GM23248 (cell line): ENCODE measurements around the gene SEMA7A. TPM values are rescaled to one million over a fixed set of nuclear protein-coding genes. Genes with fewer than 3 reads are reported as not detected.
A peak's percentile ranks its signal among the peaks of the same experiment; 100 is the strongest.

Source experiments
- DNase-seq: peaks from one replicate; pipeline ENCODE4 v3.0.0-alpha.2; 2015
- H2AFZ ChIP-seq: fragments of 200-600 bp; sonication (generic); 2 replicates; pipeline ENCODE4 v1.6.1; 2016; ENCODE audit warnings: antibody characterized with exemption
- H3F3A ChIP-seq: fragments of 200-600 bp; sonication (generic); 2 replicates; pipeline ENCODE4 v1.6.1; 2016; ENCODE audit warnings: mild to moderate bottlenecking, antibody characterized with exemption, mixed run types; ENCODE audit not compliant: insufficient read depth
- H3K27ac ChIP-seq: fragments of 200-600 bp; sonication (generic); 2 replicates; pipeline ENCODE4 v1.5.1; 2016; ENCODE audit warnings: mild to moderate bottlenecking
- H3K27me3 ChIP-seq: fragments of 200-600 bp; sonication (generic); replicated peaks from 2 replicates; pipeline ENCODE4 v1.6.1; 2016; ENCODE audit warnings: mild to moderate bottlenecking; ENCODE audit not compliant: insufficient read depth
- H3K36me3 ChIP-seq: fragments of 200-600 bp; sonication (generic); 2 replicates; pipeline ENCODE4 v1.6.1; 2016; ENCODE audit warnings: low read depth, mild to moderate bottlenecking
- H3K4me1 ChIP-seq: fragments of 200-600 bp; sonication (generic); 2 replicates; pipeline ENCODE4 v1.6.1; 2016; ENCODE audit warnings: mild to moderate bottlenecking; ENCODE audit not compliant: insufficient read depth
- H3K4me2 ChIP-seq: fragments of 200-600 bp; sonication (generic); one replicate; pipeline ENCODE4 v1.6.1; 2016; ENCODE audit warnings: mild to moderate bottlenecking; ENCODE audit not compliant: unreplicated experiment
- H3K4me3 ChIP-seq: fragments of 200-600 bp; sonication (generic); 2 replicates; pipeline ENCODE4 v1.5.1; 2016; ENCODE audit warnings: mild to moderate bottlenecking
- H3K79me2 ChIP-seq: fragments of 200-600 bp; sonication (generic); 2 replicates; pipeline ENCODE4 v1.6.1; 2016; ENCODE audit warnings: mild to moderate bottlenecking; ENCODE audit not compliant: insufficient read depth
- H3K9ac ChIP-seq: fragments of 200-600 bp; sonication (generic); 2 replicates; pipeline ENCODE4 v1.6.1; 2016; ENCODE audit warnings: mild to moderate bottlenecking
- H3K9me2 ChIP-seq: fragments of 200-600 bp; sonication (generic); 2 replicates; pipeline ENCODE4 v1.6.1; 2016; ENCODE audit warnings: mixed run types, mild to moderate bottlenecking, moderate library complexity; ENCODE audit not compliant: insufficient read depth
- H3K9me3 ChIP-seq: fragments of 200-600 bp; sonication (generic); one replicate; pipeline ENCODE4 v1.6.1; 2017; ENCODE audit warnings: low read depth
- H4K20me1 ChIP-seq: fragments of 200-600 bp; sonication (generic); 2 replicates; pipeline ENCODE4 v1.6.0; 2016; ENCODE audit not compliant: insufficient read depth
- EZH2 ChIP-seq: fragments of 200-600 bp; sonication (generic); IDR thresholded peaks from 2 replicates; pipeline ENCODE4 v1.6.1; 2018; ENCODE audit warnings: antibody characterized with exemption, mild to moderate bottlenecking; ENCODE audit not compliant: insufficient read depth, poor library complexity, severe bottlenecking
- EZH2phosphoT487 ChIP-seq: fragments of 200-600 bp; sonication (generic); IDR thresholded peaks from 2 replicates; pipeline ENCODE4 v1.6.1; 2018; ENCODE audit warnings: antibody characterized with exemption, moderate library complexity, mild to moderate bottlenecking, low read depth; ENCODE audit not compliant: insufficient read depth
- WGBS, 2 experiments: methylation state at CpG; one replicate each; pipeline ENCODE4 v1.1.6; 2015 to 2017; ENCODE audit warnings: low lambda C conversion rate in 2 of 2, low coverage in 1 of 2; ENCODE audit errors: missing lambda C conversion rate in 2 of 2; 5-methylcytosine and 5-hydroxymethylcytosine counted together
- in situ Hi-C: fragments of 300-500 bp; cut with MboI; formaldehyde crosslinking; loops from 2 replicates; pipeline ENCODE4 v1.15.0; 2020
- polyA plus RNA-seq: library from polyadenylated mRNA; unstranded; fragments of >200 nt; fragmentation: Nextera tagmentation; extraction: Ambion mirVana; gene quantifications from 2 replicates; pipeline ENCODE4 v1.2.1, GENCODE V29; 2016
- total RNA-seq: library from RNA; depleted of rRNA; stranded (reverse); fragments of >200 nt; shearing (Covaris generic); gene quantifications from 2 replicates; pipeline ENCODE4 v1.2.3, GENCODE V29; 2014

SEMA7A gene
- total and polyA plus RNA-seq, 2 experiments from 2014 or later, result 42.3 to 132 TPM

DNA sequence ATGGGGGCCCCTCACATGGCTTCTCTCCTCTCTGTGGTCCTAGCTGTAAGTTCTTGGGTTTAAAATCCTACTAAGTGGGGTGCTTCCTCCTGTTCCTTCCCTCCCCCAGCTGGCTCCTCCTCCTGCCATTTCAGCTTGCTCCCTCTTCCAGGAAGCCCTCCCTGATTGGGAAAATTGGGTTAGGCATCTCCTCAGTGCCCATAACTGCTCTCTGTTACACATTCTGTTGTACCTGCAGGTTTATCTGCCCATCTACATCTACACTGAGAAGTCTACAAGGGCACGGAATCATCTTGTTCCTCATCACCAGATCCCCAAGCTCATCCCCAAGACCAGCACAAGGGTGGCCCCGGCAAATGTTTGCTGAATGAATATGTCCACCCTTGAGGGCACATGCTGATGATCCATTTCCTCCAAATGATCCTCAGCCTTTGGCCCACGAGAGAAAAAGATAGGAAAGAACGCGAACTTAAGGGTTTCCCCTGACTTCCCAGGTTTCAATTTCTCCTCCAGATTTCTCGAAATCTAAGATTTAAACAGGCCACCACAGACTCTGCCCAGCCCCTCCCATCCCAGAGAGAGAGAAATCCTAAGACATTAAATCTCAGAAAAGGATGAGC is 3.9 kb downstream of the SEMA7A start:
- Histone ChIP-seq H2AFZ (no peak overlapping the region), H3K36me3 (no peaks in the 10 kb centered on the region), H3F3A (peaks cover 44% of the 10 kb centered on the region), H3K4me2 (peak overlapping the region; percentile 83), H3K4me1 (peaks cover 56% of the 10 kb centered on the region), H3K79me2 (peaks cover 98% of the 10 kb centered on the region), H3K9me3 (no peaks in the 10 kb centered on the region), H3K27ac (peak overlapping the region; percentile 23; the same call in 1 of the 2 replicates), H3K9ac (peak overlapping the region; percentile 81), H3K4me3 (peak overlapping the region; percentile 100), H3K27me3 (no peaks in the 10 kb centered on the region), H3K9me2 (no peaks in the 10 kb centered on the region), H4K20me1 (peaks cover 9% of the 10 kb centered on the region)
- DNase-seq, result no peak
- no peak for TF ChIP-seq EZH2phosphoT487
- TF ChIP-seq EZH2, result no peak
- WGBS, 2 experiments, result 86 to 91% methylated on average over 6 of the region's 6 CpGs
- in situ Hi-C loops, result no loop called here

DNA sequence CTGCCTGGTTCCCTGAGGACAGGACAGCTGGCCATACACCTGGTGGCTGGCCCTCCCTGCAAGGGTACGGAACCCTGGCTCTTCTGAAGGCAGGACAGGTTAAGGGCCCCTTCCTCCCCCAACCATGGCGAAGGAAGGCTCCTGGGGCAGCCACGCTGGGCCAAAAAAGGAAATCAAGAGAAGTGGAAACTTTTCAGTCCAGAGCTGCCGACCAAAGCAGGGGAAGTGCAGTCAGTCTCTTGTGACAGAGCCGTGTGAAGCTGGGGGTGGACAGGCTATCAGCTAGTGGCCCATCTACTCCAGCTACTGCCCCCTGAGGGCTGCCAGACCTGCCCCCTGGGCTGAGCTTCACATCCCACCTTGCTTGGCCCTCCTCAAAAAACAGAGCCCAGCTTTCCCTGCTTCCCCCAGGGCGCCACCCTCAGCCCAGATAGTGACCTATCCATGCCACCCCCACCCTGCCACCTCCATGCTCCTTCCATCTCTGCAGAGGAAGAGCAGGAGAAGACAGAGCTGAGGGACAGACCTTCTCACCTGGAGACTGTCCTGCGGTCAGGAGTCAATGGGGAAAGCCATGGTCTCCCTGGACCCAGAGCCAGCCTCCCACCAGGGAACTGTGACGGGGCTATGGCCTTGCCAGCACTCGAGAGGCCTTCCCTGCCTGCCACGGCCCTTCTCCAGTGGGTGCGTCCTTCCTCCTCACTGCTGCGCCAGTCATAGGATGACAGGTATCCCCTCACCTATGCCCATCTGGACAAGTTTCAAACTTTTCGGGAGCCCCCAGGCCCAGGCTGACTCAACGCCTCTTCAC is 4.6 kb downstream of the SEMA7A start:
- no peaks in the 10 kb centered on the region for H3K36me3 ChIP-seq
- H3K4me2 ChIP-seq, result peak overlapping the region; percentile 83
- no peak for DNase-seq
- 84 to 87% methylated on average over 14 of the region's 14 CpGs for WGBS, 2 experiments
- TF ChIP-seq EZH2phosphoT487 (no peak), EZH2 (no peak)
- peaks cover 9% of the 10 kb centered on the region for H4K20me1 ChIP-seq
- peaks cover 58% of the 10 kb centered on the region for H3K4me1 ChIP-seq
- H2AFZ ChIP-seq, result no peak overlapping the region
- H3K9ac ChIP-seq, result peak overlapping the region; percentile 81; the same call in 1 of the 2 replicates
- in situ Hi-C loops, result no loop called here
- peaks cover 50% of the 10 kb centered on the region for H3F3A ChIP-seq
- no peaks in the 10 kb centered on the region for H3K9me3 ChIP-seq
- H3K9me2 ChIP-seq, result no peaks in the 10 kb centered on the region
- peak overlapping the region; percentile 8; the same call in 1 of the 2 replicates for H3K27ac ChIP-seq
- peaks cover 98% of the 10 kb centered on the region for H3K79me2 ChIP-seq
- H3K27me3 ChIP-seq, result no peaks in the 10 kb centered on the region
- H3K4me3 ChIP-seq, result peak overlapping the region; percentile 100; the same call in 1 of the 2 replicates

DNA sequence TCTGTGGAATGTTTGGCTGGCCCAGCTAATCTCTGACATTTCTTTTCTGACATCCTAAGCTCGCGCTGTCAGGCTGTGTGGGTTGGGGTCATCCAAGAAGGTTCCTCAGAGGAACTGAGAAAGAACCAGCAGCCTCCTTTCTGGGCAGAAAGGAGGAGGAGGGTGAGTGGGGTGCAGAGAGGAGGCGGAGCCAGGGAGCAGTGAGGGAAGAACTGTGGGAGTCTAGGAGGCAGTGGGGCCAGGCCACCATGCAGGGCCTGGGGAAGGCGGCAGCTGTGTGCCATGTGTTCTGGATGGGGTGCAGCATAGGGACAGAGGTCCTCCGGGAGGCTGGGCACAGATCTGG is 5.3 kb downstream of the SEMA7A start:
- WGBS, 2 experiments, result 93 to 98% methylated on average over 5 of the region's 5 CpGs
- Histone ChIP-seq H3K9ac (no peak overlapping the region), H3K4me1 (peaks cover 63% of the 10 kb centered on the region), H3F3A (peaks cover 58% of the 10 kb centered on the region), H3K4me3 (no peak overlapping the region), H2AFZ (no peak overlapping the region), H3K9me2 (no peaks in the 10 kb centered on the region), H3K27ac (no peak overlapping the region), H3K4me2 (peak overlapping the region; percentile 12), H3K79me2 (peaks cover 100% of the 10 kb centered on the region), H3K27me3 (no peaks in the 10 kb centered on the region), H4K20me1 (peaks cover 9% of the 10 kb centered on the region), H3K36me3 (no peaks in the 10 kb centered on the region), H3K9me3 (no peaks in the 10 kb centered on the region)
- in situ Hi-C loops, result no loop called here
- no peak for DNase-seq
- TF ChIP-seq EZH2phosphoT487 (no peak), EZH2 (no peak)

DNA sequence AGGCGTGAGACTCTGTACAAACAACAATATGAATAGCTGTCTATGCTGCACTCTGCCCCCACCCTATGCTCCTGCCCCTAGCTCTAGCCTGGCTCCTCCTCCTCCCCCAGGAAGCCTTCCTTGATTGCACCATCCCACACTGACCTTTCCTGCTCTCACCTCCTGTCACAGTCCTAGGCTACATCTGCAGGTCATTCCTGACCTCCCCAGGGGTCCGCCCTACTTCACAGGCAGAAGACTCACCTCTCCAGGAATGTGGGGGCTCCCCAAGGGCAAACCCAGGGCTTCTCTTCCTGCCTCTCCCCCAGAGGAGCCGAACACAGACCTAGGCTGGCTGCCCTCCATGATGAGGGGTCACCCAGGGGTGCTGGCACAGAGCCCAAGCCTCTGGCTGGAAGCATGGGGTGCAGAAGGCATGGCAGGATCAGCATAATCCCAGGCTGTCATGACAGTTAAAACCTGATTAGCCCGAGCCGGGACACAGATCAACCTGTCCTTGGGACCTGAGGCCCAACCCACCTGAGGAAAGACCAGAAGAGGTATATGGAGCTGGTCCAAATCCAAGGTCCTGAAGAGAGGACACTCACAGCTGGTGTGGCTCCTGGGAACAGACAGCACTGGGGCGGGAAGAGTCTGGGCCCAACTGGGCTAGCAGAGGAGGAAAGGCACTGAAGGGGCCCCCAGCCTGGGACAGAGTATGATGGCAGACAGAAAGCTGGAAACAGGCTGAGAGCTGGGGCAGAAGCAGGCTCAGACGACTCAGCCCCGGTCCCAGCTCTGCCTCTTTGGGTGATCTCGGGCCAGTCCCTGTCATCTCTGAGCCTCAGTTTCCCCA is 5.9 kb downstream of the SEMA7A start:
- Histone ChIP-seq H3F3A (peaks cover 62% of the 10 kb centered on the region), H3K9ac (no peak overlapping the region), H3K27ac (no peak overlapping the region), H3K36me3 (no peaks in the 10 kb centered on the region), H3K4me1 (peaks cover 69% of the 10 kb centered on the region), H3K9me3 (no peaks in the 10 kb centered on the region), H3K79me2 (peaks cover 100% of the 10 kb centered on the region), H3K4me3 (no peak overlapping the region), H4K20me1 (peaks cover 9% of the 10 kb centered on the region), H3K27me3 (no peaks in the 10 kb centered on the region), H3K4me2 (no peak overlapping the region), H2AFZ (no peak overlapping the region), H3K9me2 (no peaks in the 10 kb centered on the region)
- in situ Hi-C loops, result no loop called here
- DNase-seq, result no peak
- TF ChIP-seq EZH2 (no peak), EZH2phosphoT487 (no peak)
- WGBS, 2 experiments, result 84 to 90% methylated on average over 9 of the region's 9 CpGs
